Activated CD4-positive, alpha-beta T cell treated with anti-CD3 and anti-CD28 coated beads for 24 hours (primary cell): ENCODE data around the gene TCEA3.

Experiments used
- DNase-seq, 2 donors: peaks; one replicate each; pipeline ENCODE4 v3.0.0-alpha.2; 2020; ENCODE audit warnings: low read depth in 2 of 2

TCEA3 gene

DNA sequence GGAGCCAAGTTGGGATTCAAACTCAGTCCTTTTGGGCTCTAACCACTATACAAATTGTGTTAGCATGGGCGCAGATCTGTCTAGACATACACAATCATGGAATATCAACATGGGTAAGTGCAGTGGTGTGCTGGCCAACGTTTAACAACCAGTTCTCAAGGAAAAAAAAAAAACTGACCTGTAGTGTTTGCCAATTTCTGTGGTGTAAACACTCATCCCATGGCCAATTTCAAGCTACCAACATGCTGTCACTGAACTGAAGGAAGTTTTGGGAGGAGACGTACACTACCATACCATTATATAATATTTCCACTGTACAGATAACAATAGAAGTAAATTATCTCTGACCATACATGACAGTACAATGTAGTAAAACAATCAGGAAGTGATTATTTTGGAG, 3.2 kb downstream of the TCEA3 start:
- no peak for DNase-seq

GRCh38 chr1:23420778-23421177, 3.8 kb downstream of the TCEA3 start:
- no peak for DNase-seq

DNA sequence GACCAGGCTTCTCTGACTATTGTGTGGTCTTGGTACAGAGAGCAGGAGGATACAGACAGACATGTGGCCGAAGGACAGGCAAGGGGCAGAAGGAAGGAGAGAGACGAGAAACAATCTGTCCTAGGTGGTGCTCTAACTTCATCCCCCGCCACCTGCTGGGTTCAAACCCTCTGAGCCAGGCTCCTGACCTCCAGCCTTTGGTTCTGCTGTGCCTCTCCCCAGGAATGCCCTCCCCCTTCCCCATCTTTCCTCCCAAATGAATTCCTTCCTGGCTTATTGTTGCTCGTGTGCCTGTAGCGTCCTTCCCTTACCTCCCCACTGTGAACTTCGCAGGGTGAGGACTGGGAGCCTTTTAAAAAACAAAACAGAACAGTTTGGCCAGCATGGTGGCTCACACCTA, 5.4 kb downstream of the TCEA3 start:
- DNase-seq, result no peak

GRCh38 chr1:23417570-23417969, 7.0 kb downstream of the TCEA3 start:
- no peak for DNase-seq

DNA sequence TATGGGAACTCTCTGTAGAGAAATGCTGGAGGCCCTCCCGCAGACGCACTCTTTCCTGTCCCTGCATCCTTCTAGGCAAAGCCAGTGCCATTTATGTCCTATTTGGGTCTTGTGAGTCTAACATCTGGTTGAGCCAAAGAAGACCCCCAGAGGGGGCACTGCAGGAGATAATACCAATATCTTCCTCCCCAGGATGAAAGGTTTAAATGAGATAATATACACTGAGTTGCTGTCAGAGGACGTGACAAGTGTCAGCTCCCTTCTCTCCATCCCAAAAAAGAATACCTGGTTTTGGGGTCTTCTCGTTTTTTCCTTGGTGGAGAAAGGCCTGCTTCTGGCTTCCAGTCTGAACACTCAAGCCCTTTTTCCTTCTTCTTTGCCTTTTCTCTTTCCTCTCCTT, 7.6 kb downstream of the TCEA3 start:
- DNase-seq, result no peak

GRCh38 chr1:23408797-23409290, 15.7 kb downstream of the TCEA3 start:
- no peak for DNase-seq

GRCh38 chr1:23407016-23407630, 17.4 kb downstream of the TCEA3 start:
- DNase-seq, result no peak

DNA sequence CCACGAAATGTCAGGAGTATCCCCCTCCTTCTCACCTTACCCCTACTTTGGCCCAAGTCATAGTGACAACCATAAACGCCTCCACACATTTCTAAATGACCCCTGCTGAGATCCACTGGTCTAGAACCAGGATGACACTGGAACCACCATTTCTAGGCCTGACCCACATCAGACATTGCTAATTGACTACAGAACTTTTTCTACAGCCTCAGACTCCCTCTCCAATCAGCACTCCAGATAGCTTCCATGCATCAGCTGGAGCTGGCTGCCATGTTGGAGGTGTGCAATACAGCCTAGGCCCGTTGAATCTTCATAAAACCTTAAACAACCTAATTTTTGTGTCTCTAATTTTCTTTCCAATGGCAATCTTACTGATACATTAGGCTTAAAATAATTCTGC, 18.6 kb downstream of the TCEA3 start:
- no peak for DNase-seq

- DNase-seq, result peak; percentile 84 to 90
Measured at GRCh38 chr1:23403735-23404486, 20.6 kb downstream of the TCEA3 start.

- no peak for DNase-seq
Measured at GRCh38 chr1:23403355-23403734, 21.2 kb downstream of the TCEA3 start.

- no peak for DNase-seq
Measured at GRCh38 chr1:23403038-23403336, 21.6 kb downstream of the TCEA3 start.

- DNase-seq, result no peak
Measured at GRCh38 chr1:23402286-23403037, 22.1 kb downstream of the TCEA3 start.

GRCh38 chr1:23401313-23401712, 23.2 kb downstream of the TCEA3 start:
- DNase-seq, result no peak

GRCh38 chr1:23400324-23401114, 24.0 kb downstream of the TCEA3 start:
- DNase-seq, result no peak

DNA sequence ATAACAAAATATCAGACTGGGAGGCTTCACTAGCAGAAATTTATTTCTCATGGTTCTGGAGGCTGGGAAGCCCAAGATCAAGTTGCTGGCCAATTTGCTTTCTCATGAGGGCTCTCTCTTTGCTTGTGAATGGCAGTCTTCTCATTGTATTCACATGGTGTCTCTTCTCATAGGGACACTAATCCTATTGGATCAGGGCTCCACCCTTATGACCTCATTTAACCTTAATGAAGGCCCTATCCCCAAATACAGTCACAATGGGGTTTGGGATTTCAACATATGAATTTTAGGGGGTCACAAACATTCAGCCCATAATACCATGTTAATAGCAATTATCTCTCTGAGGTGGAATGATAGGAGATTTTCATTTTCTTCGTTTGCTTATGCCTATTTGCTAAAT, 25.3 kb downstream of the TCEA3 start:
- no peak for DNase-seq

DNA sequence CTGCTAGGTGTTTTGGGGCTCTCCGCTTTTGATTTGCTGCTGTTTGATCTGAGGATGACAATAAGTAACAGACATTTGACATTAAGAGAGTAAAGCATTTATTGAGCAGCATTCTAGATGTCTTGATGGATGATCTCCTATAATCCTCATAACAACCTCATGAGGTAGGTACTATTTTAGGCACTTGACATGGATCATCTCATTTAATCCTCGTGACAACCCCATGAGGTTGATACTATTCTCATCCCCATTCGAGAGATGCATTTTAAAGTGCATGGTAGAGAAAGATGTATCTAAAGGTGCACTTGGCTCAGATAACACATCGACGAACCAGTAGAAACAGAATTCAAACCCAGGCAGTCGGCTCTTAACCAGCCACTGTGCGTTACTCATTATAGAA, 26.6 kb downstream of the TCEA3 start:
- DNase-seq, result no peak

GRCh38 chr1:23396380-23396779, 28.2 kb downstream of the TCEA3 start:
- no peak for DNase-seq

GRCh38 chr1:23395849-23396248, 28.7 kb downstream of the TCEA3 start:
- no peak for DNase-seq

DNA sequence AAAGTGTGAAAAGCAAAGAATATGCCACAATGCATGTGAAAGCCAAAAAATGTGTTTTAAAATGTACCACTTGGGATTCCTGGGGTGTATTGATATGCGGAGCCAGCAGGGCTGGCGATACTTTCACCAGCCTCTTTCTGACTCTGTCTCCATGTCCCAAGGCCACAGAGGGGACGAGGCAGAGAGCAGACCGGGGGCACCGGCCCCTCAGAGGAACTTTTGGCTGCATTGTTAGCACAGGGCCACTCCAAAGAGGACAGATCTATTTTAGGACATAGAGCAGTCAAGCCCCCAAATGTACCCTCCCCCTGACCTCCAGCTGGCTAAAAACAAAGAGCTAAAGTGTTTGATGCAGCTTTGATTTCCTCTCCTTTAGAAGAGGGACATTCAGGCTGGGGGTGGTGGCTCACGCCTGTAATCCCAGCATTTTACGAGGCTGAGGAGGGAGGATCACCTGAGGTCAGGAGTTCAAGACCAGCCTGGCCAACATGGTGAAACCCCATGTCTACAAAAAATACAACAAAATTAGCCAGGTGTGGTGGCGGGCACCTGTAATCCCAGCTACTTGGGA, 29.3 kb downstream of the TCEA3 start:
- no peak for DNase-seq

DNA sequence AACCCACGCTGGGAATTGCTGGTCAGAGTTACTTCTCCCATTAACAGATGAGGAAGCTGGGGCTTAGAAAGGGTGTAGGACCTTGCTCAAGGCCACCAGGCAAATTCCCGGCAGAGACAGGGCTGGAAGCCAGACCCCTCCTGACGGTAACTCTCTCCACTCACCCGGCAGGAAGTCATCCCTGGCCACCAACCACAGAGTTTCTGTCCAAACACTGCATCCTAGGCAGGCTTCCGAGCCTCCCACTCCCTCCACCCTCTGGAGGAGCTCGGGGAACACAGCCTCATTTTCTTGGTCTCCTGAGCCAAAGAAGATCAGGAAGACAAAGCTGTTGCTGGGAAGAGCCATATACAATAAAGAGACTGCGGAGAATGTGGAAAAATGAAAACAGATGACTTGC, 29.9 kb downstream of the TCEA3 start:
- no peak for DNase-seq

DNA sequence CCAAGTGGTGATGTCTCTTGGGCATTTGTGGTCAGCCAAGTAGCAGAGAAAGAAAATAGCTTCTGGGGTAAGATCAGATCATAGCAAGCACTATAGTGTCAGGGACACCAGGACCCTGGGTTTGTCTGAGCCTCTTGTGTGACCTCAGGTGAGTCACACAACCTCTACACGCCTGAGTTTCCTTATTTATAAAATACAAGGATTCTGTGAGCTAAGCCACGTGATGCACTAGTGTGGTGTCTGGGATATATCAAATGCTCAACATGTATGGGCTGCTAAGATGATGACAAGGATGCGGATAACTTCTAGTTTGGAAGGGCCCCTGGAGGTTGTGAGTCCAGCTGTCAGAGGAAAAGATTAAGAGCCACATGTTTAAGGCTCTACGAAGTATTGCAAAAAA, 30.4 kb downstream of the TCEA3 start:
- no peak for DNase-seq

DNA sequence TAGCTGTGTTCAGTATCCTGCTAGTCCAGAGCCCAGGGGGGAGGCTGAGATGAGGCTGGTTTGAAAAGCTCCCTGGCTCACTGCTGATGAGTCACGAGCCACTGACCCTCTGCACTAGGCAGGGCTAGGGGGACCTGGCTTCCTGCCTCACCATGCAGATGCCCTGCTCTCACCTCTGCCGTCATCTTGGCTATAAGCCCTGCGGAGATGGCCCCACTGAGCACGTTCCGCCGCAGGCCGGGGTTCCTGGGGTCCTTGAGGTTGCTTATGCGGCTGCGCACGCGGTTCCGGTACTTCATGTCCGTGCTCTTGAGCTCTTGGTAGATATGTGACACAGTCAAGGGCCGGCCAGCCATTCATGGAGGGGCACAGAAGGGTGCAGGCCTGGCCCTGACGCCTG, 30.8 kb downstream of the TCEA3 start:
- no peak for DNase-seq
